HepG2 (cell line): ENCODE data around the gene OST4. TPM values are rescaled to one million over a fixed set of nuclear protein-coding genes. Genes with fewer than 3 reads are reported as not detected.
A peak's percentile ranks its signal among the peaks of the same experiment; 100 is the strongest.

ENCODE experiments used
- ATF6 ChIP-seq: sonication (generic); formaldehyde crosslinking; conservative IDR thresholded peaks from 2 replicates; pipeline ENCODE4 v1.4.0; 2020; ENCODE audit warnings: missing genetic modification reagents
- DR1 ChIP-seq: sonication (generic); formaldehyde crosslinking; IDR thresholded peaks from 2 replicates; pipeline ENCODE4 v1.8.0; 2021; ENCODE audit warnings: mild to moderate bottlenecking, missing genetic modification reagents, inconsistent platforms
- ESRRA ChIP-seq: sonication (generic); formaldehyde crosslinking; IDR thresholded peaks from 2 replicates; pipeline ENCODE4 v1.5.1; 2020; ENCODE audit warnings: mild to moderate bottlenecking, low read depth, missing genetic modification reagents
- HNF1B ChIP-seq: sonication (generic); formaldehyde crosslinking; IDR thresholded peaks from 2 replicates; pipeline ENCODE4 v1.5.1; 2020; ENCODE audit warnings: mild to moderate bottlenecking, moderate library complexity, missing genetic modification reagents
- HNRNPUL1 ChIP-seq: fragments of 200-400 bp; formaldehyde crosslinking; IDR thresholded peaks from 2 replicates; pipeline ENCODE4 v1.6.1; 2017; ENCODE audit warnings: low read depth, mild to moderate bottlenecking, low read length, moderate library complexity
- KLF16 ChIP-seq, 2 experiments: sonication (generic) in 1 of 2; formaldehyde crosslinking in 1 of 2; IDR thresholded peaks; 2 replicates each; pipeline versions ENCODE4 v1.6.1 to v1.8.0; 2016 to 2023; ENCODE audit warnings: missing genetic modification reagents in 2 of 2, missing compliant biosample characterization in 1 of 2
- MAX ChIP-seq: IDR thresholded peaks from 2 replicates; pipeline ENCODE4 v1.6.1; 2012; ENCODE audit warnings: inconsistent platforms
- MED13 ChIP-seq: sonication (generic); formaldehyde crosslinking; IDR thresholded peaks from 2 replicates; pipeline ENCODE4 v1.5.0; 2020; ENCODE audit warnings: missing genetic modification reagents
- MEIS1 ChIP-seq: sonication (generic); formaldehyde crosslinking; IDR thresholded peaks from 2 replicates; pipeline ENCODE4 v1.9.0; 2021; ENCODE audit warnings: mild to moderate bottlenecking, missing genetic modification reagents, moderate library complexity, borderline replicate concordance
- NONO ChIP-seq, 2 experiments: fragments of 450-650 bp in 1 of 2; sonication (generic) in 1 of 2; formaldehyde crosslinking in 1 of 2; IDR thresholded peaks in 1 of 2; conservative IDR thresholded peaks in 1 of 2; 2 replicates each; pipeline versions ENCODE4 v1.6.1 to v1.8.0; 2017 to 2022; ENCODE audit warnings: mild to moderate bottlenecking in 1 of 2, missing genetic modification reagents in 1 of 2, moderate library complexity in 1 of 2
- PATZ1 ChIP-seq: sonication (generic); formaldehyde crosslinking; IDR thresholded peaks from 2 replicates; pipeline ENCODE4 v1.4.0; 2020; ENCODE audit warnings: missing genetic modification reagents
- SMC3 ChIP-seq: IDR thresholded peaks from 2 replicates; pipeline ENCODE4 v1.6.1; 2011; ENCODE audit warnings: low read length, improper control_type of control experiment
- SP1 ChIP-seq, 2 experiments: fragments of 450-650 bp in 1 of 2; sonication (generic) in 1 of 2; formaldehyde crosslinking in 1 of 2; IDR thresholded peaks; 2 replicates each; pipeline versions ENCODE4 v1.4.0 to v1.6.1; 2016 to 2020; ENCODE audit warnings: missing genetic modification reagents in 1 of 2
- SUZ12 ChIP-seq: fragments of 150-350 bp; IDR thresholded peaks from 2 replicates; pipeline ENCODE4 v1.6.1; 2014; ENCODE audit warnings: low read depth, low read length
- XRCC5 ChIP-seq: fragments of 200-400 bp; formaldehyde crosslinking; optimal IDR thresholded peaks from 2 replicates; pipeline ENCODE3; 2017; ENCODE audit warnings: mild to moderate bottlenecking, low read length
- ZFX ChIP-seq: sonication (generic); formaldehyde crosslinking; IDR thresholded peaks from 2 replicates; pipeline ENCODE4 v1.4.0; 2020; ENCODE audit warnings: mild to moderate bottlenecking, low read depth, missing genetic modification reagents, moderate library complexity
- ZNF329 ChIP-seq: sonication (generic); formaldehyde crosslinking; IDR thresholded peaks from 2 replicates; pipeline ENCODE4 v1.9.0; 2021; ENCODE audit warnings: low read depth, mild to moderate bottlenecking, missing genetic modification reagents
- ZNF446 ChIP-seq: sonication (generic); formaldehyde crosslinking; IDR thresholded peaks from 2 replicates; pipeline ENCODE4 v1.5.0; 2020; ENCODE audit warnings: mild to moderate bottlenecking, missing genetic modification reagents
- ZNF564 ChIP-seq: sonication (generic); formaldehyde crosslinking; IDR thresholded peaks from 2 replicates; pipeline ENCODE4 v1.8.1; 2023; ENCODE audit warnings: mild to moderate bottlenecking, missing genetic modification reagents
- ZNF577 ChIP-seq: sonication (generic); formaldehyde crosslinking; IDR thresholded peaks from 2 replicates; pipeline ENCODE4 v1.4.0; 2020; ENCODE audit warnings: mild to moderate bottlenecking, low read depth, missing genetic modification reagents, borderline replicate concordance
- ZNF639 ChIP-seq: conservative IDR thresholded peaks from 2 replicates; pipeline ENCODE4 v1.6.1; 2018; ENCODE audit warnings: missing genetic modification reagents
- ZNF768 ChIP-seq: sonication (generic); formaldehyde crosslinking; IDR thresholded peaks from 2 replicates; pipeline ENCODE4 v1.4.0; 2020; ENCODE audit warnings: missing genetic modification reagents
- polyA plus RNA-seq, 8 experiments: library from polyadenylated mRNA; depleted of rRNA in 3 of 8; stranded (reverse) in 7 of 8; unstranded in 1 of 8; fragments of >200 nt; fragmentation: Illumina TruSeq in 4 of 8; extraction: Trizol in 4 of 8; gene quantifications; 2 replicates each; pipeline versions ENCODE4 v1.2.1 to v1.2.3, GENCODE V29; 2011 to 2016; ENCODE audit warnings: low read depth in 4 of 8, missing spikeins in 1 of 8, mixed read lengths in 1 of 8; ENCODE audit not compliant: insufficient read depth in 1 of 8
- total RNA-seq, 5 experiments: library from RNA; depleted of rRNA; stranded (reverse); fragments of >200 nt; fragmentation: Illumina TruSeq; extraction: Trizol; gene quantifications; 2 replicates each; pipeline ENCODE4 v1.2.3, GENCODE V29; 2016; ENCODE audit warnings: low read depth in 1 of 5

OST4 gene
- total and polyA plus RNA-seq, 2 of the 13 experiments (the other 11 are each of a cell fraction or from before 2014, with no cell fraction given) = 498 to 584 TPM

GRCh38 chr2:27118525-27119329 lies 47.3 kb upstream of the OST4 start, which contains the start of gene CGREF1 (continued):
- TF ChIP-seq ZNF564 (CRISPR knock-in tag) = no peak
- TF ChIP-seq ZNF446 (CRISPR knock-in tag) = peak; percentile 18; the same call in 1 of the 2 replicates
- TF ChIP-seq XRCC5 = peak; percentile 9
- no peak for TF ChIP-seq KLF16 (CRISPR knock-in tag; IDR thresholded peaks at IDR 0.05)
- TF ChIP-seq MEIS1 = no peak
- peak; percentile 7; the same call in 1 of the 2 replicates for TF ChIP-seq PATZ1 (CRISPR knock-in tag)
- no peak for TF ChIP-seq NONO (IDR thresholded peaks at IDR 0.05)
- TF ChIP-seq NONO (CRISPR knock-in tag; conservative IDR thresholded peaks at IDR 0.05) = peak; percentile 40; the same call in 1 of the 2 replicates
- TF ChIP-seq SMC3 = no peak
- peak; percentile 48; the same call in 1 of the 2 replicates for TF ChIP-seq ZNF639 (CRISPR knock-in tag)
- TF ChIP-seq DR1 (CRISPR knock-in tag) = 0 out of 2 replicates have a peak, but pooled peaks have one; percentile 14
- TF ChIP-seq ESRRA = peak; percentile 7; the same call in 1 of the 2 replicates
- TF ChIP-seq ZNF329 (CRISPR knock-in tag) = 0 out of 2 replicates have a peak, but pooled peaks have one; percentile 37
- no peak for TF ChIP-seq MED13 (CRISPR knock-in tag)
- TF ChIP-seq MAX = peak; percentile 92
- no peak for TF ChIP-seq SUZ12
- no peak for TF ChIP-seq HNF1B (CRISPR knock-in tag)
- TF ChIP-seq ATF6 (CRISPR knock-in tag) = 0 out of 2 replicates have a peak, but pooled peaks have one; percentile 55
- no peak for TF ChIP-seq ZNF577 (CRISPR knock-in tag)
- no peak for TF ChIP-seq SP1 (IDR thresholded peaks at IDR 0.05)
- no peak for TF ChIP-seq SP1 (CRISPR knock-in tag; IDR thresholded peaks at IDR 0.05)
- TF ChIP-seq ZFX (CRISPR knock-in tag) = no peak; the same call in 1 of the 2 replicates
- TF ChIP-seq HNRNPUL1 = no peak
- peak; percentile 35; the same call in 1 of the 2 replicates for TF ChIP-seq ZNF768
